ENCODE data around the gene POLD4. TPM values are rescaled to one million over a fixed set of nuclear protein-coding genes. Genes with fewer than 3 reads are reported as not detected.

Gene POLD4
- total RNA-seq, 1 donor from 2014 or later = 19.8 TPM

DNA sequence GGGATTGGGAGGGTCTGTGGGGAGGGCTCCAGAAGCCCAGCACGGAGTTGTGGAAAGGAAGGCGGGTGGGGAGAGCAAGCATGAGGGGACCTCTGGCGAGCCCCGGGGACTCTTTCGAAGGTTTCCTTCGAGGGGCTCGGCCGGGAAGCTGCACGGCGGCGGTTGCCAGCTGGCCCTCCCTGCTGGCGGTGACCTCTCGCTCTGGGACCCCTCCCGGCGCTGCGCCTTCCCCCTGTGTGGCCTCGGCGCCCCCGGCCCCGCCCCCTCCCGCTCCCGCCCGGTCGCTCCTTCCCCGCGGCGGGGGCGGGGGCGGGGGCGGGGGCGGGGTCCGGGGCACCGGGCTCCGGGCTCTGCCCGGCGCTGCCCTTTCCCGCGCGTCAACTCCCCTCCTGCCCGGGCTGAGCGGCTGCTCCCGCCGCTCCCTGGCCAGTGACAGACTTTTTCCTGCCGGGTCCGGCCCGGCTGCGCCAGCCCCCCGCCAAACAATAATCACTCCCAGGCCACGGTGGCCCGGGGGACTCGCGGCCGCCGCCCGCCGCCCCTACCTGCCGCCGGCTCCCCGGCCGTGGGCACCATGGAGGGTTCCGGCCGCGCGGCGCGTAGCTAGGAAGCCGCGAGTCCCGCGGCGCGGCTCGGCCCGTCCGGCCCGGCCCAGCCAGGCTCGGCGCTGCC is 19.1 kb upstream of the POLD4 start:
- Mint-ChIP-seq H3K4me3 (ENCODE audit: low read depth) (peak overlapping the region; percentile 75), H3K4me1 (ENCODE audit: low read depth) (peaks cover 32% of the 10 kb centered on the region), H3K36me3 (ENCODE audit: insufficient read depth) (no peaks in the 10 kb centered on the region), H3K9me3 (ENCODE audit: low read depth) (no peaks in the 10 kb centered on the region), H3K27me3 (peaks cover 14% of the 10 kb centered on the region), H3K27ac (no peak overlapping the region)
- TF ChIP-seq, protein P1, sequence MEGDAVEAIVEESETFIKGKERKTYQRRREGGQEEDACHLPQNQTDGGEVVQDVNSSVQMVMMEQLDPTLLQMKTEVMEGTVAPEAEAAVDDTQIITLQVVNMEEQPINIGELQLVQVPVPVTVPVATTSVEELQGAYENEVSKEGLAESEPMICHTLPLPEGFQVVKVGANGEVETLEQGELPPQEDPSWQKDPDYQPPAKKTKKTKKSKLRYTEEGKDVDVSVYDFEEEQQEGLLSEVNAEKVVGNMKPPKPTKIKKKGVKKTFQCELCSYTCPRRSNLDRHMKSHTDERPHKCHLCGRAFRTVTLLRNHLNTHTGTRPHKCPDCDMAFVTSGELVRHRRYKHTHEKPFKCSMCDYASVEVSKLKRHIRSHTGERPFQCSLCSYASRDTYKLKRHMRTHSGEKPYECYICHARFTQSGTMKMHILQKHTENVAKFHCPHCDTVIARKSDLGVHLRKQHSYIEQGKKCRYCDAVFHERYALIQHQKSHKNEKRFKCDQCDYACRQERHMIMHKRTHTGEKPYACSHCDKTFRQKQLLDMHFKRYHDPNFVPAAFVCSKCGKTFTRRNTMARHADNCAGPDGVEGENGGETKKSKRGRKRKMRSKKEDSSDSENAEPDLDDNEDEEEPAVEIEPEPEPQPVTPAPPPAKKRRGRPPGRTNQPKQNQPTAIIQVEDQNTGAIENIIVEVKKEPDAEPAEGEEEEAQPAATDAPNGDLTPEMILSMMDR (IDR thresholded peaks at IDR 0.05; ENCODE audit: unreplicated experiment) = no peak
- DNase-seq (ENCODE audit: low spot score, unreplicated experiment) = peak; percentile 36

DNA sequence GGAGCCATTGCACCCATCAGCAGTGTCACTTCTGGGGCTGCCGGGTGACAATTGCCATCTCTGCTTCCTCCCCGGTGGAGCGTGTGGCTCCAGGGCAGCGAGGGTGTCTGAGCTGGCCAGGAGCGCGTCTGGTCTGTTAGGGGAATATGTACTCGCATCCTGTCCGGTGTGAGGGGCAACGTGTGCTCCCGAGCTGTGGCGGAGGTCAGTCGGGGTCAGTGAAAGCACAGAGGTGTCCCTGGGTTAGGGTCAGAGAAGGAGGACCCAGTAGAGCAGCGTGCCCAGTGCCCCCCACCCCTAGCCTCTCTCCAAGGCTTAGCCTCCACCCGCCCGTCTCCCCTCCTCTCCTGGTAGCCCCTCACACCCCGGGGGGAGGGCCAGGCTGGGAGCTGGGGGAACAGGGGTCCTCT is 18.6 kb upstream of the POLD4 start:
- H3K4me1 Mint-ChIP-seq (ENCODE audit: low read depth) = peaks cover 32% of the 10 kb centered on the region
- TF ChIP-seq, protein P1 (IDR thresholded peaks at IDR 0.05; ENCODE audit: unreplicated experiment) = no peak
- DNase-seq (ENCODE audit: low spot score, unreplicated experiment) = no peak
- H3K4me3 Mint-ChIP-seq (ENCODE audit: low read depth) = peak overlapping the region; percentile 75
- H3K27ac Mint-ChIP-seq = peak overlapping the region; percentile 82
- no peaks in the 10 kb centered on the region for H3K9me3 Mint-ChIP-seq (ENCODE audit: low read depth)
- H3K27me3 Mint-ChIP-seq = peaks cover 12% of the 10 kb centered on the region
- no peaks in the 10 kb centered on the region for H3K36me3 Mint-ChIP-seq (ENCODE audit: insufficient read depth)

DNA sequence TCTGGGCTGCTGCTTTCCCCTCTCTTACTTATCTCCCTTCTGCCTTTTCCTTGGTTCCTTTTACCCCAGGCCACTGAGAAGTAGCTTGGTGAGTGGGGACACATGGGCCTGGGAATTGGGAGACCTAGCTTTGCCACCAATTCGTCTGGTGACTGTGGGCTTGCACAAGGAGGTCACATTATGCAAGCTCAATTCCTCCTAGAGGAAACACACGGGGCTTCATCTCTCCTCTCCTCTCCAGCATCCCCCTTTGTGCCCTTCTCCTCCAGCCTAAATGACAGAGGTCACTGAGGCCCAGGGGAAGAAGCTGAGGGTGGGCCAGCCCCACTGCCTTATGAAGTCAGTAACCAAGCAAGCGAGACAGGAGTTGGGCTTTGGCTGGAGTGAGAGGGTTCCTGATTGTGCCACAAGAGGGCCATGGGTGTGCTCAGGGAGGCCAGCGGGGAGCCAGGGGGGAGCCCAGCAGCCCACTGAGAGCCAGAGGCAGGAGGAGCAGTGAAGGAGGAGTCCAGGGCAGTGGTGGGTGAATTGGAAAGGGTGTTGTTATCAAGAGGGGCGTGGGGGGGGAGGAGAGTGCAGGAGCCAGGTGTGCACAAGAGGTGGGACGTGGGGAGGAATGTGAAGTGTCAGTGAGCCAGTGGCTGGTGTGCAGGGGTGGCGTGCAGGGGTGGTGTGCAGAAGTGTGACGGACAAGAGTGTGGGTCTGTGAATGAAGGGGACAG is 18.0 kb upstream of the POLD4 start:
- no peaks in the 10 kb centered on the region for H3K36me3 Mint-ChIP-seq (ENCODE audit: insufficient read depth)
- H3K9me3 Mint-ChIP-seq (ENCODE audit: low read depth) = no peaks in the 10 kb centered on the region
- TF ChIP-seq, protein P1 (IDR thresholded peaks at IDR 0.05; ENCODE audit: unreplicated experiment) = peak; percentile 55
- H3K4me3 Mint-ChIP-seq (ENCODE audit: low read depth) = peak overlapping the region; percentile 75
- H3K27ac Mint-ChIP-seq = peak overlapping the region; percentile 82
- H3K4me1 Mint-ChIP-seq (ENCODE audit: low read depth) = peaks cover 32% of the 10 kb centered on the region
- no peak for DNase-seq (ENCODE audit: low spot score, unreplicated experiment)
- peaks cover 6% of the 10 kb centered on the region for H3K27me3 Mint-ChIP-seq

DNA sequence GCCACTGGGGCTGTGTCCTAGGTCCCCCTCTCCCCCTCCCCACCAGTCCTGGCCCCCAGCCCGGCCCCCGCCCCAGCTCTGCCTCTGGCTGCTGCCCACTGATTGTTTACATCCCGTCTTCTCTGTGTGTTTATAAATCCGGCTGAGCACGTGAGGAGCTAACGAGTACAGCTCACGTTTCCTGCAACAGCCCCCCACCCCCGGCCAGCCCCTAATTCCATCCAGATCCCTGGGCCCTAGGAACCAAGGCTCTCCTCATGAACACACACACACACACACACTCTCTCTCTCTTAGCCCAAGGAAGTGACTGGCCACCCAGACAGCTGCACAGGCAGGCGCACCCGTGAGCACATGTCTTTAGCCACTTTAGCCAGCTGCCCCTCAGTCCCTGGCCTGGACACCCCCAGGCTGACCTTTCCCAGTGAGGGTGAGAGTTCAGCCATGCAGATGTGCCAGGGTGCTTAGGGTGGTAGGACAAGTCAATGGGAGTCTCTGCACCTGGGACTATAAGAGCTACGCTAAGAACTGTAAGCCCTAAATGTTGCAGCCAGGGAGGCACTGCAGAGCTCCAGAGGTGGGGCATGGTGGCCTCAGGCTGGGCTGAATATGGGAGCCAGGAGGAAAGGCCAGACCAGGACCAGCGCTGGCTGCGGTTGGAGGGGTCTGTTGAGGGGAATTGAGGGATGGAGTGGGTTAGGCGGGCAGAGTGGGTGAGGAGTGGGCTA is 17.2 kb upstream of the POLD4 start:
- Mint-ChIP-seq H3K27ac (no peak overlapping the region), H3K4me1 (ENCODE audit: low read depth) (peaks cover 32% of the 10 kb centered on the region), H3K27me3 (peaks cover 3% of the 10 kb centered on the region), H3K36me3 (ENCODE audit: insufficient read depth) (peaks cover 2% of the 10 kb centered on the region), H3K9me3 (ENCODE audit: low read depth) (no peaks in the 10 kb centered on the region), H3K4me3 (ENCODE audit: low read depth) (no peak overlapping the region)
- TF ChIP-seq, protein P1 (IDR thresholded peaks at IDR 0.05; ENCODE audit: unreplicated experiment) = no peak
- no peak for DNase-seq (ENCODE audit: low spot score, unreplicated experiment)

DNA sequence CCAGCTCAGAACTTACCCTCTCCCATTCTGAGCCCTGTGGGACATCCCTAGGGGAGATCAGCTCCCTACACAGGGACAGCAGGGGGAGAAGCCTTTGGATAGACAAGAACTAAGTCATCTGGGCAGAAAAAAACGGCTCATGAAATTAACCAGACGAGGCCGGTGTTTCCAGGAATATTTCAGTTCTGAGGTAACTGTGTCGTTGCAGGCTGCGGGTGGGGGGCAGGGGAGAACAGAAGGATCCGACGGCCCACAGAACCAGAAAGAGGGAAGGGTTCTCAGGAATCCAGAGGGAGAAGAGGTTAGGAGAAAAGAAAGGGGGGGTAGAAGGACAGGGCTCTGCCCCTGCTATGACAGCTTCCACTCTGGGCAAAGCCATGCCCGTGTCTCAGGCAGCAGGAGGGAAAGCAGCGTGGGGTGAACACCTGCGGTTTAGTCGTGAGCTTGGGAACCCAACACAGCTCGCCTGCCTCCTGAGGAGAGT is 16.5 kb upstream of the POLD4 start:
- TF ChIP-seq, protein P1 (IDR thresholded peaks at IDR 0.05; ENCODE audit: unreplicated experiment) = no peak
- H3K4me1 Mint-ChIP-seq (ENCODE audit: low read depth) = peaks cover 29% of the 10 kb centered on the region
- no peak overlapping the region for H3K27ac Mint-ChIP-seq
- no peak overlapping the region for H3K4me3 Mint-ChIP-seq (ENCODE audit: low read depth)
- peaks cover 3% of the 10 kb centered on the region for H3K27me3 Mint-ChIP-seq
- no peak for DNase-seq (ENCODE audit: low spot score, unreplicated experiment)
- H3K9me3 Mint-ChIP-seq (ENCODE audit: low read depth) = no peaks in the 10 kb centered on the region
- H3K36me3 Mint-ChIP-seq (ENCODE audit: insufficient read depth) = peaks cover 5% of the 10 kb centered on the region

All from progenitor cell of endocrine pancreas (in vitro differentiated cells).